ENCODE results near the gene TIAM2.

DNA sequence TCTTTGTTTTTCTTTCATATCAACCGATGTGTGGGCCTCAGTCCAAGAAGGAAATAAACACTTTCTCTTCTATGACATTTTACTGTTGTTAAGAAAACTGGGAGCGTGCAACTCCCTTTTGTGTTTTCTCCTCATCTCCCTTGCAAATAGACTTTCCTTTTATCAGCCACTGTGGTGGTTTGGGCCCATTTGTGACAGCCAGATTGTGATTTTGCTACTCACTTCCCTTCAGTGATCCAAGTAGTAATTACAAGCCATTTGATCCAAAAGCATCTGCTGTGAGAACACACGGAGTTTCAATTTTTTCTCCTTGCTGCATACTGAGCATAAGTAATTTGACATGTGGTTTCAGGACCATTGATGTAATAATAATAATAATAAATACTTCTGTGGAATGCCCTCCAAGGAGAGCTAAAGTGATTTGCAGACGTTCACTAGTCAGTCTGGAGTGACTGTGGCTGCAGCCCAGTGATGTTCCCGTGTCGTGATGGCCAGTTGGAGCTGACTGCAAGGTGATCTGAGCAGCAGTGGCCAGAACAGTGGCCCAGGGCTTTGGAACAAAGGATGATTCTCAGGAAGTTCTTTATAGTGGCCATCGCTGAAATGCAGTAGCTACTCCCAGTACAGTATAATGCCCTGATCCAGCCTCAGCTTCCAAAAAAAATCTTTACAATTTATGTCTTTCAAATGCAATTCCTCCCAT is 176.8 kb downstream of the TIAM2 start:
- TF ChIP-seq EZH2 (IDR thresholded peaks at IDR 0.05; ENCODE audit: borderline replicate concordance, low read length) = no peak
- TF ChIP-seq, protein P1, sequence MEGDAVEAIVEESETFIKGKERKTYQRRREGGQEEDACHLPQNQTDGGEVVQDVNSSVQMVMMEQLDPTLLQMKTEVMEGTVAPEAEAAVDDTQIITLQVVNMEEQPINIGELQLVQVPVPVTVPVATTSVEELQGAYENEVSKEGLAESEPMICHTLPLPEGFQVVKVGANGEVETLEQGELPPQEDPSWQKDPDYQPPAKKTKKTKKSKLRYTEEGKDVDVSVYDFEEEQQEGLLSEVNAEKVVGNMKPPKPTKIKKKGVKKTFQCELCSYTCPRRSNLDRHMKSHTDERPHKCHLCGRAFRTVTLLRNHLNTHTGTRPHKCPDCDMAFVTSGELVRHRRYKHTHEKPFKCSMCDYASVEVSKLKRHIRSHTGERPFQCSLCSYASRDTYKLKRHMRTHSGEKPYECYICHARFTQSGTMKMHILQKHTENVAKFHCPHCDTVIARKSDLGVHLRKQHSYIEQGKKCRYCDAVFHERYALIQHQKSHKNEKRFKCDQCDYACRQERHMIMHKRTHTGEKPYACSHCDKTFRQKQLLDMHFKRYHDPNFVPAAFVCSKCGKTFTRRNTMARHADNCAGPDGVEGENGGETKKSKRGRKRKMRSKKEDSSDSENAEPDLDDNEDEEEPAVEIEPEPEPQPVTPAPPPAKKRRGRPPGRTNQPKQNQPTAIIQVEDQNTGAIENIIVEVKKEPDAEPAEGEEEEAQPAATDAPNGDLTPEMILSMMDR (IDR thresholded peaks at IDR 0.05; ENCODE audit: low read length) = no peak

Measured in OCI-LY1 (cell line).